Common myeloid progenitor, CD34-positive (primary cell): ENCODE data around the gene HOXC10.

Experiments
- CTCF ChIA-PET: fragments of 350-600 bp; sonication (Branson Sonifier 250); formaldehyde crosslinking; loops from one replicate; lab custom pipeline; 2021; ENCODE audit warnings: antibody characterized with exemption; lab: Charles Lee
- POLR2A ChIA-PET: fragments of 350-600 bp; sonication (Branson Sonifier 250); formaldehyde crosslinking; loops from one replicate; lab custom pipeline; 2021; ENCODE audit warnings: antibody characterized with exemption; lab: Charles Lee
- DNase-seq, 3 donors: peaks; one replicate each; pipeline versions ENCODE4 v3.0.0 to v3.0.0-alpha.2; 2013
- H3K27ac ChIP-seq, 2 experiments: 1 replicate in 1 of 2; 2 replicates in 1 of 2; pipeline ENCODE4 v1.7.0; 2013; ENCODE audit warnings: inconsistent platforms in 2 of 2, low read length in 2 of 2, mild to moderate bottlenecking in 2 of 2, low read depth in 1 of 2, moderate library complexity in 1 of 2; ENCODE audit not compliant: severe bottlenecking in 2 of 2, insufficient read depth in 1 of 2, poor library complexity in 1 of 2
- H3K27me3 ChIP-seq, 5 experiments: replicated peaks in 2 of 5; 1 replicate in 3 of 5; 2 replicates in 2 of 5; pipeline versions ENCODE4 v1.6.1 to v1.7.0; 2013; ENCODE audit warnings: low read length in 4 of 5, mild to moderate bottlenecking in 2 of 5, moderate library complexity in 2 of 5, inconsistent platforms in 1 of 5; ENCODE audit not compliant: insufficient read depth in 5 of 5, control insufficient read depth in 4 of 5
- H3K36me3 ChIP-seq, 4 experiments: 1 replicate in 2 of 4; 2 replicates in 2 of 4; pipeline versions ENCODE4 v1.6.1 to v1.7.0; 2013; ENCODE audit warnings: low read length in 3 of 4, control low read depth in 1 of 4, mild to moderate bottlenecking in 1 of 4; ENCODE audit not compliant: control insufficient read depth in 4 of 4, insufficient read depth in 4 of 4
- H3K4me1 ChIP-seq, 4 experiments: 1 replicate in 3 of 4; 2 replicates in 1 of 4; pipeline versions ENCODE4 v1.6.1 to v1.7.1; 2013; ENCODE audit warnings: low read length in 3 of 4, mild to moderate bottlenecking in 3 of 4, control low read depth in 1 of 4, inconsistent platforms in 1 of 4, moderate library complexity in 1 of 4; ENCODE audit not compliant: control insufficient read depth in 4 of 4, insufficient read depth in 4 of 4; ENCODE audit errors: control extremely low read depth in 1 of 4
- H3K4me3 ChIP-seq, 7 experiments: 1 replicate in 4 of 7; 2 replicates in 3 of 7; pipeline versions ENCODE4 v1.5.1 to v1.7.0; 2013; ENCODE audit warnings: mild to moderate bottlenecking in 7 of 7, low read length in 6 of 7, moderate library complexity in 6 of 7, inconsistent platforms in 2 of 7, low read depth in 2 of 7, control low read depth in 1 of 7; ENCODE audit not compliant: insufficient read depth in 4 of 7, control insufficient read depth in 1 of 7; ENCODE audit errors: extremely low read depth in 1 of 7
- H3K9me3 ChIP-seq, 5 experiments: 1 replicate in 4 of 5; 2 replicates in 1 of 5; pipeline versions ENCODE4 v1.6.1 to v1.7.1; 2013; ENCODE audit warnings: low read length in 4 of 5, mild to moderate bottlenecking in 2 of 5, inconsistent platforms in 1 of 5, low read depth in 1 of 5, moderate library complexity in 1 of 5; ENCODE audit not compliant: control insufficient read depth in 4 of 5, insufficient read depth in 2 of 5; ENCODE audit errors: control extremely low read depth in 1 of 5
- WGBS: methylation state at CpG from one replicate; pipeline ENCODE4 v1.1.5; 2013; ENCODE audit not compliant: insufficient coverage; 5-methylcytosine and 5-hydroxymethylcytosine counted together

HOXC10 gene

DNA sequence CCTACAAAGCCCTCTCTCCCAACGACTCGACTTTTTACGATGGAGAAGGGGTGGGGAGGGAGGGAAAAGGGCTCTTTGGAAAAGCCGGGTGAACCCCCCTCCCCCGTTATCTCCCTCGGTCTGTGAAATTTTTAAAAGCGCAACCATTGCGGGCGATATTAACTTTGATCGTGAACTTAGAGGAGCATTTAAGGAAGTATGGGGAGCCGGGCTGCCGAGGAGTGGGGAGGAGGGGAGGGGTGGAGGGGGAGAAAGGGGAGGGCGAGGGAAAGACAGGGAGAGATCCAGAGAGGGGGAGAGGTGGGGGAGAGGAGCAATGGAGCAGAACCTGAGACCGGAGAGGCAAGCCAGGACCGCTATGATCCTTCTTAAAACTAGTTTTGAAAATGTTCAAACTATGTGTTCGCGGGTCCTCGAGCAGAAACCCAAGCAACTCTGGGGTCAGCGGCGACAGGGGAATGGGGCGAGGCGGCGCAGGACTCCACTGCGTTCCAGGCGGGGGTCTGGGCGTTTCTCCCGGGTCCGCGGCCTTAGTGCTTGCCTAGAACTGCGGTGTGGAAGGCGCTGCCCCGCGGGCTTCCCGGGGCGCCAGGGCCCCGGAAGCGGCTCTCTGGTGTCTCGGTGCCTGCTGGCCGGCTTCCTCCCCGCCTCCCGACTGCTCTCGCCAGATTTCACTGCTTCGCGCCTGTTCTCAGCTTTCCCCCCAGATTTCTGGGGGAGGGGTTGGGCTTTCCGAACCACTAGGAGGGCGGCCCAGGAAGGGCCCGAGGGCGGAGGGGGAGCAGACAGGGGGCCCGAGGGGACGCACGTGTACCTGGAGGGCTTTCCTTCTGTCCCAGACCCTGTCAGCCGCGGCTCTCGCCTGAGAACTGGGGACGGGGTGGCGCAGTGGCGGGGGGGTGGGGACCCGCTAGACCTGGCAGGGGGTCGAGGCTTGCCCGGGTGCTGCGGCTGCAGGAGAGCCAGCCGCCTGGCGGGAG lies 10.6 kb upstream of the HOXC10 start, which contains the start of gene HOTAIR:
HOTAIR (minus strand) TSS at position 871 of the 980 bp plus-strand sequence.
- Histone ChIP-seq H3K36me3 (no peaks in the 10 kb centered on the region), H3K27me3 (peaks cover 20 to 100% (median 75%) of the 10 kb centered on the region in 5 experiments), H3K4me1 (peaks cover 0 to 10% (median 4%) of the 10 kb centered on the region in 4 experiments), H3K27ac (no peak within 1 kb of the TSS), H3K4me3 (peak within 1 kb of the TSS in 1 of 7 experiments; percentile 7), H3K9me3 (peaks cover 0 to 17% (median 3%) of the 10 kb centered on the region in 5 experiments)
- ChIA-PET CTCF (no interaction called here), POLR2A (no interaction called here)
- WGBS: 2% methylated on average over 46 of the region's 63 CpGs
- DNase-seq: peak in 2 of 3 donors; percentile 54 to 61

DNA sequence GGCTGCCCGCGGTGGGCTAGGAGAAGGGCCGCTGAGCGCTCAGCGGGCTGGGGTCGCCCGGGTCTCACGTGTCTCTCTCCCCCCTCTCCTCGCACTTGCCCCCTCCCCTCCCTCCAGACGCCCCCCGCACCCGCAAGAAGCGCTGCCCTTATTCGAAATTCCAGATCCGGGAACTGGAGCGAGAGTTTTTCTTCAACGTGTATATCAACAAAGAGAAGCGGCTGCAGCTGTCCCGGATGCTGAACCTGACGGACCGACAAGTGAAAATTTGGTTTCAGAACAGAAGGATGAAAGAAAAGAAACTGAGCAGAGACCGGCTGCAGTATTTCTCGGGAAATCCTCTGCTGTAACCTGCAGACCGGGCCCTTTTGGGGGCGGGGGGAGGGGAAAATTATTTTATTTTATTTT lies 9.9 kb upstream of the HOXC10 start:
- Histone ChIP-seq H3K27me3 (peaks cover 16 to 100% (median 77%) of the 10 kb centered on the region in 5 experiments), H3K9me3 (peaks cover 0 to 17% (median 3%) of the 10 kb centered on the region in 5 experiments), H3K4me1 (peaks cover 0 to 10% (median 4%) of the 10 kb centered on the region in 4 experiments), H3K36me3 (no peaks in the 10 kb centered on the region), H3K27ac (no peak overlapping the region), H3K4me3 (no peak overlapping the region)
- ChIA-PET POLR2A (no interaction called here), CTCF (no interaction called here)
- no peak for DNase-seq
- 5% methylated on average over 14 of the region's 25 CpGs for WGBS

- H3K36me3 ChIP-seq: no peaks in the 10 kb centered on the region
- H3K4me1 ChIP-seq: peaks cover 0 to 10% (median 4%) of the 10 kb centered on the region in 4 experiments
- WGBS: 7% methylated on average over 24 of the region's 31 CpGs
- H3K27me3 ChIP-seq: peaks cover 16 to 100% (median 75%) of the 10 kb centered on the region in 5 experiments
- no peak for DNase-seq
- no peak overlapping the region for H3K27ac ChIP-seq
- H3K9me3 ChIP-seq: peaks cover 0 to 17% (median 3%) of the 10 kb centered on the region in 5 experiments
- ChIA-PET POLR2A (no interaction called here), CTCF (interaction anchor here (1.1 kb wide), 2 partner anchors 10 to 12 kb away, joined by 3 to 6 read pairs; no protein-coding TSS in a partner anchor)
- no peak overlapping the region for H3K4me3 ChIP-seq
Measured at GRCh38 chr12:53975479-53976152, 9.3 kb upstream of the HOXC10 start.

GRCh38 chr12:53976172-53976822 lies 8.6 kb upstream of the HOXC10 start:
- no peak for DNase-seq
- no peak overlapping the region for H3K27ac ChIP-seq
- H3K9me3 ChIP-seq: peaks cover 0 to 17% (median 3%) of the 10 kb centered on the region in 5 experiments
- ChIA-PET CTCF (interaction anchor here (0.8 to 1.1 kb wide), 3 partner anchors 9 to 20 kb away, joined by 3 to 6 read pairs (median 3); no protein-coding TSS in a partner anchor), POLR2A (no interaction called here)
- WGBS: 8% methylated on average over 5 of the region's 21 CpGs
- no peaks in the 10 kb centered on the region for H3K36me3 ChIP-seq
- peaks cover 0 to 10% (median 4%) of the 10 kb centered on the region in 4 experiments for H3K4me1 ChIP-seq
- H3K4me3 ChIP-seq: no peak overlapping the region
- H3K27me3 ChIP-seq: peaks cover 16 to 100% (median 75%) of the 10 kb centered on the region in 5 experiments

DNA sequence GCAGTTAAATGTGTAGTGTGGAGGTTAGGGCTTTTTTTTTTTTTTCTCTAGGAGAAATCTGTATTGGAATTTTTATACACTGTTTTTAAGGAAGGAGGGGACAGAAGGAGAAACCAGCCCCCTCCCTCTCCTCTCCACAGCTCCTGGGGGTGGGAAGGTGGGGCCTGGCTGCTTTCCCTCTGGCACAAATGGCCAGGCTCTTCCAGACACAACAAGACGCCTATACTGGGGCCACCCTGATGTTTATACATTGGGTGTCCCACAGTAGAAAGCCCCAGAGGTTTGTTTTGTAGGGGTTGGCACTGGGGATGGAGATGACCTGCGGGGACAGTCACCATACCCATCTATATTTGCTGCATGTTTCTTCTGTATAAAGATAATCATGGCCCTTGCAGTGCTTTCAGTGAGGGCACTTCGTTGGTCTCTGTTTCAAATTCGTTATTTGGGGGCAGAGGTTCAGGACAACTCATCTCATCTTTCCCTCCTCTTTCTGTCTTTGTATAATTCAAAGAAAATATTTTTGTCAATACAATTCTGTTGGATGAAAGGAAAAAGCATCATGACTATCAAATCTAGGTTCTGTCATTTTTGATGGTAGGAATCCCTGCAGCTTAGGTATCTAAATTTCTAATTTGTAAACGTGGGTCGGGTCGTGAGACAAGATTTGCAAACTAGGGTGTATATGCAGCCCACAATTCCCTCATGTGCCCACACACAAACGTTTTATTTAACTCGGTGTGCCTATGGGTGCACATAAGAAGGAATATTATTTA lies 7.9 kb upstream of the HOXC10 start:
- no peak overlapping the region for H3K27ac ChIP-seq
- peaks cover 16 to 100% (median 75%) of the 10 kb centered on the region in 5 experiments for H3K27me3 ChIP-seq
- H3K36me3 ChIP-seq: no peaks in the 10 kb centered on the region
- CTCF ChIA-PET: interaction anchor here (0.8 to 1.5 kb wide), 2 partner anchors 11 to 21 kb away, joined by 3 to 4 read pairs; no protein-coding TSS in a partner anchor
- POLR2A ChIA-PET: no interaction called here
- DNase-seq: no peak
- no peak overlapping the region for H3K4me3 ChIP-seq
- 14% methylated on average over 1 of the region's 9 CpGs for WGBS
- peaks cover 0 to 10% (median 4%) of the 10 kb centered on the region in 4 experiments for H3K4me1 ChIP-seq
- peaks cover 0 to 17% (median 3%) of the 10 kb centered on the region in 5 experiments for H3K9me3 ChIP-seq
